ENCODE measurements around the gene CCT2. TPM values are rescaled to one million over a fixed set of nuclear protein-coding genes. Genes with fewer than 3 reads are reported as not detected.
A peak's percentile ranks its signal among the peaks of the same experiment; 100 is the strongest.

CCT2 gene
- total and polyA plus RNA-seq, 9 of the 15 experiments (the other 6 are each of a cell fraction or from before 2014, with no cell fraction given) = 341 to 738 (median 490) TPM

- TF ChIP-seq HOXB6 (CRISPR knock-in tag; IDR thresholded peaks at IDR 0.05; ENCODE audit: borderline replicate concordance) (no peak), ZBTB33 (CRISPR knock-in tag; IDR thresholded peaks at IDR 0.05) (0 out of 2 replicates have a peak, but pooled peaks have one; percentile 11), FOXK1 (CRISPR knock-in tag; IDR thresholded peaks at IDR 0.05; ENCODE audit: borderline replicate concordance) (no peak), EP300 (IDR thresholded peaks at IDR 0.05; ENCODE audit: low read length) (no peak), POU5F1 (IDR thresholded peaks at IDR 0.05; ENCODE audit: borderline replicate concordance, low read depth, low read length, partially characterized antibody) (no peak), RBM39 (optimal IDR thresholded peaks at IDR 0.05; ENCODE audit: low read depth, low read length) (peak; percentile 32), YY1 (IDR thresholded peaks at IDR 0.05; ENCODE audit: borderline replicate concordance in 1 of 3, control insufficient read depth in 1 of 3, extremely low read depth in 1 of 3, insufficient read depth in 3 of 3, insufficient read length in 1 of 3, insufficient replicate concordance in 2 of 3, low read depth in 1 of 3, low read length in 2 of 3) (peak in 2 of 3 experiments; percentile 15 to 28), NFXL1 (CRISPR knock-in tag; IDR thresholded peaks at IDR 0.05) (no peak), SMAD3 (CRISPR knock-in tag; conservative IDR thresholded peaks at IDR 0.05) (no peak), POLR2AphosphoS5 (IDR thresholded peaks at IDR 0.05; ENCODE audit: control insufficient read depth, insufficient read depth, low read depth, low read length) (no peak), ASH1L (IDR thresholded peaks at IDR 0.05; ENCODE audit: borderline replicate concordance, low read depth, partially characterized antibody) (no peak), RBBP5 (IDR thresholded peaks at IDR 0.05; ENCODE audit: borderline replicate concordance, insufficient read depth, low read length, poor library complexity, severe bottlenecking) (no peak), KLF1 (tag; IDR thresholded peaks at IDR 0.05) (no peak)
- TF ChIP-seq, protein P1, sequence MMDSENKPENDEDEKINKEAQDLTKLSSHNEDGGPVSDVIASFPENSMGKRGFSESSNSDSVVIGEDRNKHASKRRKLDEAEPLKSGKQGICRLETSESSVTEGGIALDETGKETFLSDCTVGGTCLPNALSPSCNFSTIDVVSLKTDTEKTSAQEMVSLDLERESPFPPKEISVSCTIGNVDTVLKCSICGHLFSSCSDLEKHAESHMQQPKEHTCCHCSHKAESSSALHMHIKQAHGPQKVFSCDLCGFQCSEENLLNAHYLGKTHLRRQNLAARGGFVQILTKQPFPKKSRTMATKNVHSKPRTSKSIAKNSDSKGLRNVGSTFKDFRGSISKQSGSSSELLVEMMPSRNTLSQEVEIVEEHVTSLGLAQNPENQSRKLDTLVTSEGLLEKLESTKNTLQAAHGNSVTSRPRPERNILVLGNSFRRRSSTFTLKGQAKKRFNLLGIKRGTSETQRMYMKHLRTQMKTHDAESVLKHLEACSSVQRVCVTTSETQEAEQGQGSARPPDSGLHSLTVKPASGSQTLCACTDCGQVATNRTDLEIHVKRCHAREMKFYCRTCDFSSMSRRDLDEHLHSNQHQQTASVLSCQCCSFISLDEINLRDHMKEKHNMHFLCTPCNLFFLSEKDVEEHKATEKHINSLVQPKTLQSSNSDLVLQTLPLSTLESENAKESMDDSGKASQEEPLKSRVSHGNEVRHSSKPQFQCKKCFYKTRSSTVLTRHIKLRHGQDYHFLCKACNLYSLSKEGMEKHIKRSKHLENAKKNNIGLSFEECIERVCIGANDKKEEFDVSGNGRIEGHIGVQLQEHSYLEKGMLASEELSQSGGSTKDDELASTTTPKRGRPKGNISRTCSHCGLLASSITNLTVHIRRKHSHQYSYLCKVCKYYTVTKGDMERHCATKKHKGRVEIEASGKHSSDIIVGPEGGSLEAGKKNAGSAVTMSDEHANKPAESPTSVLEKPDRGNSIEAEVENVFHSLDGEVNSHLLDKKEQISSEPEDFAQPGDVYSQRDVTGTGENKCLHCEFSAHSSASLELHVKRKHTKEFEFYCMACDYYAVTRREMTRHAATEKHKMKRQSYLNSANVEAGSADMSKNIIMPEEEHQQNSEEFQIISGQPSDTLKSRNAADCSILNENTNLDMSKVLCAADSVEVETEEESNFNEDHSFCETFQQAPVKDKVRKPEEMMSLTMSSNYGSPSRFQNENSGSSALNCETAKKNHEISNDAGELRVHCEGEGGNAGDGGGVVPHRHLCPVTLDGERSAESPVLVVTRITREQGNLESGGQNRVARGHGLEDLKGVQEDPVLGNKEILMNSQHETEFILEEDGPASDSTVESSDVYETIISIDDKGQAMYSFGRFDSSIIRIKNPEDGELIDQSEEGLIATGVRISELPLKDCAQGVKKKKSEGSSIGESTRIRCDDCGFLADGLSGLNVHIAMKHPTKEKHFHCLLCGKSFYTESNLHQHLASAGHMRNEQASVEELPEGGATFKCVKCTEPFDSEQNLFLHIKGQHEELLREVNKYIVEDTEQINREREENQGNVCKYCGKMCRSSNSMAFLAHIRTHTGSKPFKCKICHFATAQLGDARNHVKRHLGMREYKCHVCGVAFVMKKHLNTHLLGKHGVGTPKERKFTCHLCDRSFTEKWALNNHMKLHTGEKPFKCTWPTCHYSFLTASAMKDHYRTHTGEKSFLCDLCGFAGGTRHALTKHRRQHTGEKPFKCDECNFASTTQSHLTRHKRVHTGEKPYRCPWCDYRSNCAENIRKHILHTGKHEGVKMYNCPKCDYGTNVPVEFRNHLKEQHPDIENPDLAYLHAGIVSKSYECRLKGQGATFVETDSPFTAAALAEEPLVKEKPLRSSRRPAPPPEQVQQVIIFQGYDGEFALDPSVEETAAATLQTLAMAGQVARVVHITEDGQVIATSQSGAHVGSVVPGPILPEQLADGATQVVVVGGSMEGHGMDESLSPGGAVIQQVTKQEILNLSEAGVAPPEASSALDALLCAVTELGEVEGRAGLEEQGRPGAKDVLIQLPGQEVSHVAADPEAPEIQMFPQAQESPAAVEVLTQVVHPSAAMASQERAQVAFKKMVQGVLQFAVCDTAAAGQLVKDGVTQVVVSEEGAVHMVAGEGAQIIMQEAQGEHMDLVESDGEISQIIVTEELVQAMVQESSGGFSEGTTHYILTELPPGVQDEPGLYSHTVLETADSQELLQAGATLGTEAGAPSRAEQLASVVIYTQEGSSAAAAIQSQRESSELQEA (IDR thresholded peaks at IDR 0.05; ENCODE audit: low read depth) = no peak
- TF ChIP-seq, protein P2, sequence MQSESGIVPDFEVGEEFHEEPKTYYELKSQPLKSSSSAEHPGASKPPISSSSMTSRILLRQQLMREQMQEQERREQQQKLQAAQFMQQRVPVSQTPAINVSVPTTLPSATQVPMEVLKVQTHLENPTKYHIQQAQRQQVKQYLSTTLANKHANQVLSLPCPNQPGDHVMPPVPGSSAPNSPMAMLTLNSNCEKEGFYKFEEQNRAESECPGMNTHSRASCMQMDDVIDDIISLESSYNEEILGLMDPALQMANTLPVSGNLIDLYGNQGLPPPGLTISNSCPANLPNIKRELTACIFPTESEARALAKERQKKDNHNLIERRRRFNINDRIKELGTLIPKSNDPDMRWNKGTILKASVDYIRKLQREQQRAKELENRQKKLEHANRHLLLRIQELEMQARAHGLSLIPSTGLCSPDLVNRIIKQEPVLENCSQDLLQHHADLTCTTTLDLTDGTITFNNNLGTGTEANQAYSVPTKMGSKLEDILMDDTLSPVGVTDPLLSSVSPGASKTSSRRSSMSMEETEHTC (IDR thresholded peaks at IDR 0.05) = no peak
Measured at GRCh38 chr12:69639400-69640016, 54.2 kb downstream of the CCT2 start (continued).
